ENCODE measurements around the gene FOXF1.

FOXF1 gene

GRCh38 chr16:86536621-86537020, 26.3 kb downstream of the FOXF1 start:
- DNase-seq (ENCODE audit: extremely low spot score) = no peak
- ChIA-PET CTCF (interaction anchor here (1.5 kb wide), 1 partner anchor 28 kb away, joined by 5 read pairs; no protein-coding TSS in a partner anchor), POLR2A (no interaction called here)
- TF ChIP-seq, protein P1, sequence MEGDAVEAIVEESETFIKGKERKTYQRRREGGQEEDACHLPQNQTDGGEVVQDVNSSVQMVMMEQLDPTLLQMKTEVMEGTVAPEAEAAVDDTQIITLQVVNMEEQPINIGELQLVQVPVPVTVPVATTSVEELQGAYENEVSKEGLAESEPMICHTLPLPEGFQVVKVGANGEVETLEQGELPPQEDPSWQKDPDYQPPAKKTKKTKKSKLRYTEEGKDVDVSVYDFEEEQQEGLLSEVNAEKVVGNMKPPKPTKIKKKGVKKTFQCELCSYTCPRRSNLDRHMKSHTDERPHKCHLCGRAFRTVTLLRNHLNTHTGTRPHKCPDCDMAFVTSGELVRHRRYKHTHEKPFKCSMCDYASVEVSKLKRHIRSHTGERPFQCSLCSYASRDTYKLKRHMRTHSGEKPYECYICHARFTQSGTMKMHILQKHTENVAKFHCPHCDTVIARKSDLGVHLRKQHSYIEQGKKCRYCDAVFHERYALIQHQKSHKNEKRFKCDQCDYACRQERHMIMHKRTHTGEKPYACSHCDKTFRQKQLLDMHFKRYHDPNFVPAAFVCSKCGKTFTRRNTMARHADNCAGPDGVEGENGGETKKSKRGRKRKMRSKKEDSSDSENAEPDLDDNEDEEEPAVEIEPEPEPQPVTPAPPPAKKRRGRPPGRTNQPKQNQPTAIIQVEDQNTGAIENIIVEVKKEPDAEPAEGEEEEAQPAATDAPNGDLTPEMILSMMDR (IDR thresholded peaks at IDR 0.05; ENCODE audit: control extremely low read depth, extremely low read depth, low read depth, missing control alignments) = no peak

DNA sequence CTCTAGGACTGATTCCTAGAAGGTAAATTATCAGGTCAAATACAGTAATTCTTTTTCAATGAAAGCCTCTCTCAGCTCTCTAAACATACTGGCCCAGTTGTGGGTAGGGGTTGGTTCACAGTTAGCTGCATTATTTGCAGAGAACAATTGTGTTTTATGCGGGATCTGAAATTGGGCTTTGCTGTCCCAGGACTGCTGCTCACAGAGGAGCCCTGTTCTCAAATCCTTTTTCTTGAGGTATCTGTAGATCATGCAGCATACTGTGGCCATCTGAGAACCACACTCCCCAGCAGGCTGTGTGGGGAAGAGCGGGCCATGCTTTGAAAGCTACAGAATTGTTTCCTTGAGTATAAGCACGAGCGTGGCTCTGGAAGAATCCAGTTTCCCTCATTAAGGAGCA, 27.2 kb downstream of the FOXF1 start:
- ChIA-PET POLR2A (no interaction called here), CTCF (interaction anchor here (1.5 kb wide), 1 partner anchor 27 kb away, joined by 5 read pairs; no protein-coding TSS in a partner anchor)
- TF ChIP-seq, protein P1 (IDR thresholded peaks at IDR 0.05; ENCODE audit: control extremely low read depth, extremely low read depth, low read depth, missing control alignments) = no peak
- no peak for DNase-seq (ENCODE audit: extremely low spot score)

DNA sequence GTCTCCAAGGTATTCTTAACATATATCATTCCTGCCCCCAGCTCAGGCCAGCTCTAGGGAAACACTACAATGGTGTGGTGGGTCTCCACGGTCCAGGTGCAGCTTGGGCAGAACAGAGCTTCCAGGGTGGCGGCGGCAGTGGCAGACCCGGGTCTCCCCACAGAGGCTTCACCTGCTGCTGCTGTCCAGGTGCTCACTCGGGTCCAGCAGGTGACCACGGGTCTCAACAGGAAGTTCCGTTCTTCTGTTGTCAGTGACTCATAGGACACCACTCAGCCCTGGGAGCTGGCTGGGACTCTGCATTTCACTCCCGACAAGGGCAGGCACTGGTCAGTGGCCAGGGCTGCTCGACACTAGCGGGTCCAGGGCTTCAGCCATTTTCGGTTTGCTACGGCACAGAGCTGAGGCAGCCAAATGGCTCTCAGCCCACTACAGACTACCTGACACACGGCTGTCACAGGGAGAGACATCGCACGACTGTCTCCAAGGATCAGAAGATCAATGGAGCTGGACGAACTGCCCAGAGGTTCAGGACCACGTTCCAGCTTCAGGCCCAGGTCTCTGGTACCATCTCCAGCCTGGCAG, 28.0 kb downstream of the FOXF1 start:
- DNase-seq (ENCODE audit: extremely low spot score) = no peak
- TF ChIP-seq, protein P1 (IDR thresholded peaks at IDR 0.05; ENCODE audit: control extremely low read depth, extremely low read depth, low read depth, missing control alignments) = no peak
- CTCF ChIA-PET = no interaction called here
- POLR2A ChIA-PET = no interaction called here

DNA sequence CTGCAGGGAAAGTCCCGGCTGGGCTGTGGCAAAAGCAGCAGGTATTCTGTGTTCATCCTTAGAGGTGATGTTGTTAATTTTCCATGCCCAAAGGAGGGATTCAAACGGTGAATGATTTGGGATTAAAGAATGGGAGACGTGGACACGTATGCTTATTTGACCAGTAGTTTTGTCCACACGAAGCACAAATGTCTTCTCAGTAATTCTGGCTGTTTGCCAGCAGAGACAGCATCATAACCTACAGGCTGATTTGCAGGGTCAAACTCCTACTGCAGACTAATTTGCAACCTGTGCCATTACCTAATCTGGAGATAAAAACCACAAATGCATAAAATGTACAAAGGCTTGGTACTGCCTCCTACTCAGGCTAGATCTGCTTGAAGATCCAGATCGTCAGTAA, 30.6 kb downstream of the FOXF1 start:
- POLR2A ChIA-PET = interaction anchor here (0.6 kb wide), 1 partner anchor 501 kb away, joined by 3 read pairs; no protein-coding TSS in a partner anchor
- no peak for DNase-seq (ENCODE audit: extremely low spot score)
- CTCF ChIA-PET = no interaction called here
- TF ChIP-seq, protein P1 (IDR thresholded peaks at IDR 0.05; ENCODE audit: control extremely low read depth, extremely low read depth, low read depth, missing control alignments) = no peak

GRCh38 chr16:86541560-86541959, 31.2 kb downstream of the FOXF1 start:
- TF ChIP-seq, protein P1 (IDR thresholded peaks at IDR 0.05; ENCODE audit: control extremely low read depth, extremely low read depth, low read depth, missing control alignments) = no peak
- CTCF ChIA-PET = no interaction called here
- DNase-seq (ENCODE audit: extremely low spot score) = no peak
- POLR2A ChIA-PET = interaction anchor here (0.6 kb wide), 1 partner anchor 500 kb away, joined by 3 read pairs; no protein-coding TSS in a partner anchor

DNA sequence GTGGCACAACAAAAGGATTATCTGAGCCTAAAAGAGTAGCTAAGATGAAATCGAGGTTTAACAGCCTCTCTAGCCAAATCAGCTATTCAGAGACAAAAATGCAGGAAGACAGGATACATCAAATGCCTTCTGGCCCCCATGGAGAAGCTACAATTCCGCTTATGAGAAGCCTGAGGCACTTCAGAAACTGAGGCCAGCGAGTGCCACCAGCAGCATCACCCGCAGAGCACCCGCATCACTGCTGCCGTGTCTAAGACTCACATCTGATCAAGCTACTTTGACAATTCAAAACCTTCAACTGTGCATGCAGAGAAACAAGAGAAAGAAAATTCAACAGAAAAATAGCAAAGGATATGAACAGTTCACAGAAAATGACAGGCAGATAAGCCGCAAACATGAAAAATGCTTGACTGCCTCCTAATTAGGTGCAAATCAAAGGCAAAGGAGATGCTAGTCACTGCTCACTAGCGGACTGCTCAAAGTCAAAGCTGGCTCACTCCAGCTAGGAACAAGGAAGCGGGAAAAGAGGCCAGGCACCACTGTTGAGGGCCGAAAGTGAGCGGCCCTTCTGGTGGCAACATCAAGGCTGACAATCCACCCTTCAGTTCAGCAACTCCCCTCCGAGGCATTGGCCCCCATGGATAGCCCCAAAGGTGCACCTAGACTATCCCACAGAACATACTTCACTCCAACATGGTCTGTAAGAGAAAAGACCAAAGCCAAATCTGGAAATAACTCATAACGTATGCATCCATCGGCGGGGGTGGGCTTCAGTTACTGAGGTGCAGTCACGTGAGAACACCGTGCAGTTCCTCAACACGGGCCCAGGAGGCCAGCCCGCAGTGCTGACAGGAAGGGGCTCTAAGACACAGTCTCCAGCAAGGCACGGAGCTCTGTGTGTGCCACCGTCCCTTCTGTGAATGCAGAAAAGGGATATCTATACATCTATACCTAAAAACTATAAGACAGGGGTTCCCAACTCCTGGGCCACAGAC, 32.7 kb downstream of the FOXF1 start:
- TF ChIP-seq, protein P1 (IDR thresholded peaks at IDR 0.05; ENCODE audit: control extremely low read depth, extremely low read depth, low read depth, missing control alignments) = no peak
- DNase-seq (ENCODE audit: extremely low spot score) = no peak
- ChIA-PET POLR2A (no interaction called here), CTCF (interaction anchor here (0.6 kb wide), 1 partner anchor 15 kb away, joined by 3 read pairs; no protein-coding TSS in a partner anchor)

Data from GM10248 (cell line).